Measurements from ENCODE around the gene SP2.
"Not testable (repeated sequence)": the region's sequence is repeated elsewhere in the genome, so short reads cannot be mapped to it uniquely, and the experiment has no call there.

Gene SP2

GRCh38 chr17:47925678-47925988, 29.6 kb downstream of the SP2 start:
- DNase-seq = no peak

DNA sequence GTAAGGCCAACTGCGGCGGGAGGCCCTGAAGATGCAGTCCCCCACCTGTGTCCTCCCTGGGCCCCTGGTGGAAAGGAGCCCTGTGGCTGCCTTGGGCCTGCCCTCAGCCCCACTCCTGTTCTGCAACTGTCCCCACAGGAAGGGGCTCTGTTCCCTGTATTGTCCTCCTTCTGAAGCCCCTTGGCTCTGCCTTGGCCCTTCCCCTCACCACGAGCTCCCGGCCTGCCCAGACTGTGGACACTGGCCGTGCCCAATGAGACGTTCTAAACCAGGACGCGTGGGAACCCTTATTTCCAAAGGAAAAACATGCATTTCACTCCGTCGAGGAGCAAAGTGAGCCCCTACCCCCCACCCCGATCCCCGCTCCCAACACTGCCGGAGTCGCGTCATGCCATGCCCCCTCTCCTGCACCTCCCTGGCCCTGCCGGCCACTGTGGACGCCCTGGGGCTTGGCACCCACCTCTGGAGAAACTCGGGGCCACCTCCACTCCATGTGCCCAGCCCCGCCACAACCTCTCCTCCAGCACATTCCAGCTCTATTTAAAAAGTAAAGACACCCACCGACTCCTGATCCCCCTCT, 31.9 kb downstream of the SP2 start:
- DNase-seq = no peak

DNA sequence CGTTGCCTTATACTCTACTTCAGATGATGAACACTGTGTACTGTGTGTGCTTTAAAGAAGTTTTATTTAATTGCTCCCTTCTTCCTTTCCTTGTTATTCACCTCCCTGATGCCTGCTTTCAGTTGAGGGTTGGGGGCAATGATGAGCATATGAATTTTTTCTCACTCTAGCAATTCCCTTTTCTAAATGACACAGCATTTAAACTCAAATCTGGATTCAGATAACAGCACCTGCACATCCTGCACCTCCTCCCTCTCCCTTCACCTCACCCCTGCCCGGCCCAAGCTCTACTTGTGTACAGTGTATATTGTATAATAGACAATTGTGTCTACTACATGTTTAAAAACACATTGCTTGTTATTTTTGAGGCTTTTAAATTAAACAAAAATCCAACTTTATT, 32.4 kb downstream of the SP2 start:
- no peak for DNase-seq

DNA sequence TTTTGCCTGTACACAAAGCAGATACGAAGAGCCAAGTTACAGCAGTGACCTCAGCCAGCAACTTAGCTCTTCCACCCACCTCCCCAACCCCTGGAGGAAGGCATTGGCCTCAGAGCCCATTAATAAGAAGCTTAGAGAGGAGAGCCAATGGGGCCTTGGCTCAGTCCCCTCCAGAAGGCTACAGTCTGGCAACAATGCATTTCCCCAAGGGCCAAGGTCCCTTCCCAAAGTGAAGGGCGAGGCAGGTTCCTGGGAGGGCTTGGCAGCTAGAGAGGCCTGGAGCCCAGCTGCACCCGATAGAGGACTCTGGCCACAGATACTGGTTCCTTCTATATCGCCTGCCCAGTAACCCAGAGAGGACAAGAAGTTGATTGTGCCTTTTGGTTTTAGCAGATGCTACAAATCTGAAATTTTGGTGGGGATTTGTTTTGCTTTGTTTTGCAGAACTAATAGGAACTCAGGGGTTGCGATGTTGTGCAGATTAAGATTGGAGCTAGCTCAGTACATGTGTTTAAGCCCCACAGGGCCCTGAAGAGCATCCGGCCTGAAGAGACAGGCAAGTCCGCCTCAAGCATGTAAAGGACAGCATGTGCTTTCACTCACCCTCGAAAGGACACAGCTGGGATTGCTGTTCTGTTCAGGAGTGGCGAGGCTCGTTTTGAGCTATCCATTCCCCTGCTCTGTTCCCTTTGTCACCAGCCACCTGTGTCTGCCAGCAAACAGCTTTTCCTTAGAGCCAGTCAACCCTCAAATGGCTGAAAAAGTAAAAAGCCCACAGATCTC, 33.4 kb downstream of the SP2 start:
- no peak for DNase-seq

- no peak for DNase-seq
Measured at GRCh38 chr17:47931848-47932247, 35.8 kb downstream of the SP2 start.

DNA sequence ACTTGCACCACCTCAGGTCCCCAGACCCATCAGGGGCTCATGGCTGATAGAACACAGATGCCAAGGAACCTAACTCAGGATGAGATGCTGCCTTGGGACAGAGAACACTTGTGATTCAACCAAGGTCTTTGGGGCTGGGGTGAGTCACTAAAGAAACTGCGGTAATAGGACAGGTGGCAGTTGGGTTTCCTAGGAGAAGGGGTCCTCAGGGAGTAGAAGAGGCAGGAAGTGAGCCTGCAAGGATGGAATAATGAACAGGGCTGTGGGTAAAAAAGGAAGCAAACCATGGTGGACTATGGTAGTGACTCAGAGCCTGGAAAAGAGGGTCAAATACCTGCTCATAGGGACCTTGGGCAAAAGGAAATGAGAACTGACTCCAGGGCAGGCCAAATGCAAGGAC, 38.8 kb downstream of the SP2 start:
- no peak for DNase-seq

- DNase-seq = not testable (repeated sequence)
Measured at GRCh38 chr17:47935468-47935867, 39.4 kb downstream of the SP2 start.

DNA sequence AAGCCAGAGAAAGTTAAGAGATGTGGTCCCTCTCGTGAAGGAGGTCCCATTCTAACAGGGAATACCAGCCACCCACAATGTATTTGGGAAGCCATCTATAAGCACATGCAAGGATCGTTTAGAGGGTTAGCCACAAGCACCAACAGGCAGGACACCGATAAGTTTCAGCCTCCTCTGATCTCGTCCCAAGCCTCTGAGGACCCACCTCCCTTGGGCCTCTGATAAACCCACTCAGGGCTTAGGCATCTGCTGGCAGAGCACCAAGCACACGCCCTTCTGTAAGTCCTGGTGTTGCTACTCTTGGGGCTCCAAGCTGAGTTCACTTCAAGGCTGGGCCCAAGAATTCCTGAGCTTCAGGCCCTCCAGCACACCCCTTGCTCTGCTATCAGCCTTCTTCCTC, 39.9 kb downstream of the SP2 start:
- DNase-seq = no peak

GRCh38 chr17:47937941-47938340, 41.9 kb downstream of the SP2 start:
- DNase-seq = no peak

GRCh38 chr17:47941246-47942095, 45.4 kb downstream of the SP2 start, which contains the start of gene PNPO:
PNPO (plus strand) TSS chr17:47941571; CDS start chr17:47941676, 105 bp downstream.
- DNase-seq = peak; percentile 91

DNA sequence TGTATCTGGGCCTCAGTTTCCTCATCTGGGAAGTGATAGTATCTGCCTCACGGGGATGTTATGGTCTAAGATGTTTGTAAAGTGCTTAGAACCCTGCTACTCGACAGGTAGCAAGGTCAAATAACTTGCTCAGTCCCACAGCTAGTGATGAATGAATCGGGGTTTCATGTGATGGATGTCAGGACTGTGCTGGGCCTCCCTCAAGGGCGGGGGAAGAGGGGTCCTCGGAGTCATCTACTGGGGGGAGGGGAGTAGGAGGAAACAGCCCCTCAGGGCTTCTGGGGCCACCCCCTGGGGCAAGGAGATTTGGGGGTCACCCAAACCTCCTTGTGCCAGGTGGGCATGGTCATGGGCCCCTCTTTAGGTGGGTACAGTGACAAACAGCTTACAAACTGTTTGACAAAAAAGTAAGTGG, 46.1 kb downstream of the SP2 start:
- no peak for DNase-seq

DNA sequence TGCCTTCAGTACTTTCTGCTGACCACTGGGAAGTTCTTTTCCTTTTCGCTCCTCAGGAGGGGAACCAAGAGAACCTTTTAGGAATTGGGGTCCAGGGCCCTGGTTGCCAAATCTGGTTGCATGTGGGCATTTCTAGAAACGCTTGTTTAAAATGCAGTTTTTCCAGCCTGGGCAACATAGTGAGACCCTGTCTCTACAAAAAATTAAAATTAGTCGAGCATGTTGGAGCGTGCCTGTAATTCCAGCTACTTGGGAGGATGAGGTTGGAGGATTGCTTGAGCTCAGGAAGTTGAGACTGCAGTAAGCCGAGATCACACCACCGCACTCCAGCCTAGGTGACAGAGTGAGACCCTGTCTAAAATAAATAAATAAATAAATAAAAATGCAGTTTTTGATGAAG, 46.5 kb downstream of the SP2 start:
- DNase-seq = no peak

- no peak for DNase-seq
Measured at GRCh38 chr17:47945080-47945479, 49.0 kb downstream of the SP2 start.

DNA sequence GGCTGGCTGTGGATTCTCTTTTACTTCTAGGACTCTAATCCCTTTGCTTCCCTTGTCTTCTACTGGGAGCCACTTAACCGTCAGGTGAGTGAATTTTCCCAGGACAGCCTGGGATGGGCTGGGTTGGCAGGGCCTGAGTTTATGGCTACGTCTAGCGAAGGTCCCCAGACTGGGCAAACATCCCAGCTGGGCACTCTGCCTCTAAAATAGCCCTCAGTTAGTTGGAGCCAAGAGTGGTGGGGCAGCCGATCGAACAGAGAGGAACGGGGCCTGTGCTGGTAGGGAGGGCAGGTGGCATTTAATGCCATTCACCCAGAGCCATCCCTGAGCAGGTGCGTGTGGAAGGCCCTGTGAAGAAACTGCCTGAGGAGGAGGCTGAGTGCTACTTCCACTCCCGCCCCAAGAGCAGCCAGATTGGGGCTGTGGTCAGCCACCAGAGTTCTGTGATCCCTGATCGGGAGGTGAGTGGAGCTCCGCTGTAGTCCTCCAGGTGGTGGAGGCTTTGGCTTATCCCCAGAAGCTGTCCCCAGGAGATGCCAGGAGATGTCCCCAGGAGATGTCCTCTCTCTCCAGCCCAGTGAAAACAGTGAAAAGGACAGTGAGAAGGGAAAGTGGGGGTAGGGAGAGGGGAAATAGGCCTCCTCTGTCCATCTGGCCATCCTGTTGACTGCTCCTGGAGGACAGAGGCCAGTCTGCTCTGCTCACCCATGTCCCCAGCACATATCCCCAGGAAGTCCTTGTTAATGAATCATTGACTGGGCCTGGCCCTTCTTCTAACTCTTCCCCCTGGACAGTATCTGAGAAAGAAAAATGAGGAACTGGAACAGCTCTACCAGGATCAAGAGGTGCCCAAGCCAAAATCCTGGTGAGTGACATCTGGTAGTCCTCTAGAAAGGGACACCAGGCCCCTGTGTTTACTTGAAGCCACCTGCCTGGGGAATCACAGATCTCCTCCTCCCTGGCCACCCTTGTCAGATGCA, 49.8 kb downstream of the SP2 start:
- no peak for DNase-seq

DNA sequence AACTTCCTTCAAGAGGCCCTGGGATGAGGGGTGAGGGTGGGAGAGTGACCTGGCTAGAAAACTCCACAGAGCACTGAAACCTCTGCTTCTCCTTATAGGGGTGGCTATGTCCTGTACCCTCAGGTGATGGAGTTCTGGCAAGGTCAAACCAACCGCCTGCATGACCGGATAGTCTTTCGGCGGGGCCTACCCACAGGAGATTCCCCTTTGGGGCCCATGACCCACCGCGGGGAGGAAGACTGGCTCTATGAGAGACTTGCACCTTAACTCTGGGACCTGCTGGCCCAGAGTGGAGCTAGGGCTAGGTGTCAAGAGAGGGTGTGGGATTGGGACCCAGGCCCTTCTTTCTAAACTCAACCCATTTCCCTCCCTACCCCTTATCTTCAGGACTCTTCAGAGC, 50.5 kb downstream of the SP2 start:
- DNase-seq = no peak

- peak; percentile 66 for DNase-seq
Measured at GRCh38 chr17:47946929-47947397, 50.9 kb downstream of the SP2 start.

- DNase-seq = no peak
Measured at GRCh38 chr17:47948706-47949196, 52.7 kb downstream of the SP2 start.

GRCh38 chr17:47949197-47949759, 53.2 kb downstream of the SP2 start:
- peak; percentile 80 for DNase-seq

GRCh38 chr17:47949946-47950345, 53.9 kb downstream of the SP2 start:
- no peak for DNase-seq

DNA sequence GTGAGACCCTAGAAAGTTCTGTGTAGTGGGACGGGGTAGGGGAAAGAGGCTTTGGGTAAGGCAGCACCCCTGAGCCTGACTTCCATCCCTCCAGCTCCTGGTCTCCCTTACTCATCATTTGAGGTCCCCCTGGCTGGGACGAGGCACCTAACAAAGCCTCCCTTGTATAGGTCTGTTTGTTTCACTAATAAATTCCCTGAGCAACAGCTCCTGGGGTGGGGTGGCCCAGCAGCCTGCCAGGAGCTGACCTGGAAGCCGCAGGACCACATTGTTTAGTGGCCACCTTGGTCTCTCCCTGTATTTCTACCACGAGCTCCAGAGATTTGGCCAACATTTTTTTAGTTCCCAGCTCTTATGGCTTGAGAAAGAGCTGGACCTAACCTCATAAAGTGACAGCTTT, 54.4 kb downstream of the SP2 start:
- no peak for DNase-seq

DNA sequence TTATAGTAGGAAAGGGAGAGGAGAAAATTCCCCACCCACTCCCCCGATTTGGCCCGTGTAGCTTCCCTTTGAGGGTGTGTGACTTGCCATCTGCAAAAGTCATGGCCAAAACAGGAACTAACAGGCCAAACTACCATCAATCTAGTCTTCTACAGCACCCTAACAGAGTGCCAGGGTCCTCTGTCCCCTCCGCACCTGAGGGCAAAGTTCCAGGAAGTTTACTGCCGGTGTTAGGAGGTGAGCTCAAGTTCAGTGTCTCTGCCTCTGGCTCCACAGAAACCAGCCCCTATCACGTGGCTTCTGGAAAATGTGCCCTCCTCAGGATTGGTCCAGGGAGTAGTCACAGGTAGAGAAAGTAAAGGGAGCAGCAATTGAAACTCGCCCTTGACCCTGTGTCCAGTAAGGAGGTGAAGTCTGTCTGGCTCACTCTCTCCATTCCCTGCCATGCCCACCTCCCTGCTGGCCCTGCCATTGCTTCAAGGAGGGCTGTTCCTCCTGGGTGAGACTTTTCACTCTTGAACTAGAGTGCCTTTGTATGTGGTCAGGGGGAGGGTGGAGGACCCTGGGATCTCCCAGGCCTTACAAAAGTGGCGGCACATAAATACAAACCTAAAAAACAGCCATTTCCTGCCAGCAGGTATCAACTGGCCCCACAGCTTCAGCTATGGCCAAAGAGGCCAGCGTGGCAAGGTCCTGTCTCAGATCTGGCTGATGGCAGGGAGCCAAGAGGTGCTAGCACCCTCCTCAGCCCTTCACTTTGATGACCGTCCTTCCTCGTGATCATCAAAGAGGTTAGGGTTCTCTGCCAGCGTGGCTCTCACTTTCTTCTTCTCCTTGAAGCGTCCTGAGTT, 56.4 kb downstream of the SP2 start:
- DNase-seq = no peak
